Panc1 (cell line): Measurements from ENCODE around the gene HOXA2. TPM values are rescaled to one million over a fixed set of nuclear protein-coding genes. Genes with fewer than 3 reads are reported as not detected.

Experiments used
- ATAC-seq: fragments of 200-7000 bp; cut with Tn5 transposase; 2 replicates; pipeline ENCODE4 v1.9.1; 2020; ENCODE audit warnings: mild to moderate bottlenecking, moderate library complexity
- BruUV-seq: library from RNA; stranded (reverse); fragments of 400-500 nt; replicated peaks from 2 replicates; lab custom pipeline; 2021; lab: Mats Ljungman, UMichigan
- CTCF ChIA-PET: fragments of 300-600 bp; sonication (Branson Sonifier 250); formaldehyde crosslinking; loops from one replicate; lab custom pipeline; 2022; ENCODE audit warnings: antibody characterized with exemption; lab: Charles Lee
- POLR2A ChIA-PET: fragments of 300-600 bp; sonication (Branson Sonifier 250); formaldehyde crosslinking; loops from one replicate; lab custom pipeline; 2022; ENCODE audit warnings: antibody characterized with exemption; lab: Charles Lee
- DNase-seq: peaks from one replicate; pipeline ENCODE4 v3.0.0-alpha.2; 2010; ENCODE audit warnings: low read depth, low spot score
- H3K27ac ChIP-seq: 2 replicates; pipeline ENCODE4 v1.5.1; 2011; ENCODE audit warnings: mild to moderate bottlenecking, low read length, inconsistent platforms
- H3K27me3 ChIP-seq: fragments of 200-500 bp; sonication (Bioruptor generic); 2 replicates; pipeline ENCODE4 v1.6.0; 2014; ENCODE audit warnings: low read length, inconsistent platforms; ENCODE audit not compliant: control insufficient read depth, insufficient read depth
- H3K36me3 ChIP-seq: fragments of 200-500 bp; sonication (Bioruptor generic); 2 replicates; pipeline ENCODE4 v1.5.1; 2014; ENCODE audit warnings: inconsistent platforms, mild to moderate bottlenecking, low read length, moderate library complexity; ENCODE audit not compliant: control insufficient read depth, insufficient read depth
- H3K4me1 ChIP-seq: 2 replicates; pipeline ENCODE4 v1.5.1; 2011; ENCODE audit warnings: inconsistent platforms, mild to moderate bottlenecking, low read length, moderate library complexity; ENCODE audit not compliant: control insufficient read depth, insufficient read depth
- H3K4me3 ChIP-seq, 2 experiments: 2 replicates each; pipeline ENCODE4 v1.5.1; 2011 to 2012; ENCODE audit warnings: low read depth in 2 of 2, low read length in 2 of 2, mild to moderate bottlenecking in 2 of 2, inconsistent platforms in 1 of 2, moderate library complexity in 1 of 2
- H3K9me3 ChIP-seq: fragments of 200-500 bp; sonication (Bioruptor generic); 2 replicates; pipeline ENCODE4 v1.5.1; 2014; ENCODE audit warnings: low read depth, mild to moderate bottlenecking, inconsistent platforms, low read length, moderate library complexity; ENCODE audit not compliant: control insufficient read depth, insufficient read depth
- CTCF ChIP-seq: fragments of 450-650 bp; IDR thresholded peaks from 2 replicates; pipeline ENCODE4 v1.5.1; 2017; ENCODE audit warnings: mild to moderate bottlenecking
- POLR2AphosphoS5 ChIP-seq: IDR thresholded peaks from 2 replicates; pipeline ENCODE4 v1.6.1; 2012; ENCODE audit warnings: mild to moderate bottlenecking, low read depth, low read length, moderate library complexity
- SIN3A ChIP-seq: IDR thresholded peaks from 2 replicates; pipeline ENCODE4 v1.6.1; 2012; ENCODE audit warnings: low read depth, mild to moderate bottlenecking, low read length, moderate library complexity, borderline replicate concordance; ENCODE audit not compliant: insufficient read depth
- TCF7L2 ChIP-seq: IDR thresholded peaks from 2 replicates; pipeline ENCODE4 v1.6.1; 2011; ENCODE audit warnings: mild to moderate bottlenecking, low read depth, low read length, inconsistent platforms
- in situ Hi-C: cut with HindIII; loops from 2 replicates; pipeline ENCODE4 v1.10.0; 2016; ENCODE audit warnings: low sequenced_read_pairs, low pct_unique_long_range_greater_than_20kb
- intact Hi-C: fragments of 100-400 bp; cut with micrococcal nuclease; formaldehyde crosslinking; loops from one replicate; pipeline ENCODE4 v1.10.0; 2022; ENCODE audit not compliant: unreplicated experiment
- total RNA-seq: library from RNA; stranded (reverse); gene quantifications from one replicate; pipeline ENCODE4 v1.2.1, GENCODE V29; 2021; ENCODE audit not compliant: unreplicated experiment
- TF ChIP-seq, protein P1 (sequence below), 2 experiments: IDR thresholded peaks; 2 replicates each; pipeline ENCODE4 v1.6.1; 2011 to 2012; ENCODE audit warnings: low read depth in 2 of 2, control low read depth in 1 of 2, low read length in 1 of 2, mild to moderate bottlenecking in 1 of 2, moderate library complexity in 1 of 2; ENCODE audit not compliant: insufficient read depth in 1 of 2

Gene HOXA2
- total RNA-seq, 1 experiment from 2014 or later: 2.9 TPM

- H3K27ac ChIP-seq: peak overlapping the region; percentile 99
- TSS peak; percentile 48 for BruUV-seq
- ChIA-PET CTCF (interaction anchor here (0.6 to 1.4 kb wide), 5 partner anchors 11 to 238 kb away, joined by 3 to 7 read pairs (median 5); no protein-coding TSS in a partner anchor), POLR2A (interaction anchor here (0.5 to 4.0 kb wide), 12 partner anchors 12 to 1160 kb away, joined by 3 to 21 read pairs (median 4); no protein-coding TSS in a partner anchor)
- intact Hi-C loops: loop anchor here (10.0 kb wide), 1 partner anchor 64 kb away; no protein-coding TSS in a partner anchor
- no peak for TF ChIP-seq SIN3A
- TF ChIP-seq TCF7L2: peak; percentile 82
- peak overlapping the region; percentile 85 to 93 for H3K4me3 ChIP-seq
- H3K27me3 ChIP-seq: no peaks in the 10 kb centered on the region
- H3K9me3 ChIP-seq: no peaks in the 10 kb centered on the region
- H3K4me1 ChIP-seq: peaks cover 55% of the 10 kb centered on the region
- H3K36me3 ChIP-seq: peaks cover 9% of the 10 kb centered on the region; the same call in 1 of the 2 replicates
- in situ Hi-C loops: no loop called here
- DNase-seq (no peak), ATAC-seq (peak; percentile 23)
Observed at GRCh38 chr7:27098578-27099451, 3.7 kb downstream of the HOXA2 start.

GRCh38 chr7:27097686-27098577 lies 4.6 kb downstream of the HOXA2 start:
- Histone ChIP-seq H3K9me3 (no peaks in the 10 kb centered on the region), H3K4me1 (peaks cover 55% of the 10 kb centered on the region), H3K27ac (peak overlapping the region; percentile 99), H3K4me3 (peak overlapping the region; percentile 85 to 93), H3K27me3 (no peaks in the 10 kb centered on the region), H3K36me3 (peaks cover 9% of the 10 kb centered on the region; the same call in 1 of the 2 replicates)
- ChIA-PET CTCF (interaction anchor here (0.6 to 1.4 kb wide), 3 partner anchors 11 to 237 kb away, joined by 3 to 5 read pairs (median 5); no protein-coding TSS in a partner anchor), POLR2A (interaction anchor here (0.6 to 4.0 kb wide), 8 partner anchors 17 to 641 kb away, joined by 3 to 21 read pairs (median 4); no protein-coding TSS in a partner anchor)
- in situ Hi-C loops: no loop called here
- no peak for DNase-seq
- TSS peak; percentile 76 for BruUV-seq
- intact Hi-C loops: loop anchor here (2.0 to 10.0 kb wide), 2 partner anchors 63 to 233 kb away; partner anchors contain the start of gene SKAP2
- TF ChIP-seq, protein P1, sequence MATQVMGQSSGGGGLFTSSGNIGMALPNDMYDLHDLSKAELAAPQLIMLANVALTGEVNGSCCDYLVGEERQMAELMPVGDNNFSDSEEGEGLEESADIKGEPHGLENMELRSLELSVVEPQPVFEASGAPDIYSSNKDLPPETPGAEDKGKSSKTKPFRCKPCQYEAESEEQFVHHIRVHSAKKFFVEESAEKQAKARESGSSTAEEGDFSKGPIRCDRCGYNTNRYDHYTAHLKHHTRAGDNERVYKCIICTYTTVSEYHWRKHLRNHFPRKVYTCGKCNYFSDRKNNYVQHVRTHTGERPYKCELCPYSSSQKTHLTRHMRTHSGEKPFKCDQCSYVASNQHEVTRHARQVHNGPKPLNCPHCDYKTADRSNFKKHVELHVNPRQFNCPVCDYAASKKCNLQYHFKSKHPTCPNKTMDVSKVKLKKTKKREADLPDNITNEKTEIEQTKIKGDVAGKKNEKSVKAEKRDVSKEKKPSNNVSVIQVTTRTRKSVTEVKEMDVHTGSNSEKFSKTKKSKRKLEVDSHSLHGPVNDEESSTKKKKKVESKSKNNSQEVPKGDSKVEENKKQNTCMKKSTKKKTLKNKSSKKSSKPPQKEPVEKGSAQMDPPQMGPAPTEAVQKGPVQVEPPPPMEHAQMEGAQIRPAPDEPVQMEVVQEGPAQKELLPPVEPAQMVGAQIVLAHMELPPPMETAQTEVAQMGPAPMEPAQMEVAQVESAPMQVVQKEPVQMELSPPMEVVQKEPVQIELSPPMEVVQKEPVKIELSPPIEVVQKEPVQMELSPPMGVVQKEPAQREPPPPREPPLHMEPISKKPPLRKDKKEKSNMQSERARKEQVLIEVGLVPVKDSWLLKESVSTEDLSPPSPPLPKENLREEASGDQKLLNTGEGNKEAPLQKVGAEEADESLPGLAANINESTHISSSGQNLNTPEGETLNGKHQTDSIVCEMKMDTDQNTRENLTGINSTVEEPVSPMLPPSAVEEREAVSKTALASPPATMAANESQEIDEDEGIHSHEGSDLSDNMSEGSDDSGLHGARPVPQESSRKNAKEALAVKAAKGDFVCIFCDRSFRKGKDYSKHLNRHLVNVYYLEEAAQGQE (IDR thresholded peaks at IDR 0.05; ENCODE audit: insufficient read depth in 1 of 2, low read depth in 2 of 2, low read length in 1 of 2): no peak
- TF ChIP-seq CTCF (no peak; the same call in 1 of the 2 replicates), POLR2AphosphoS5 (peak; percentile 36; the same call in 1 of the 2 replicates), TCF7L2 (peak; percentile 18; the same call in 1 of the 2 replicates), SIN3A (0 out of 2 replicates have a peak, but pooled peaks have one; percentile 42)
- peak; percentile 49 for ATAC-seq
